ENCODE results near the gene PRELID2. TPM values are rescaled to one million over a fixed set of nuclear protein-coding genes. Genes with fewer than 3 reads are reported as not detected.

Gene PRELID2
- total RNA-seq, 2 donors from 2014 or later, result 6.7 to 14.3 TPM

DNA sequence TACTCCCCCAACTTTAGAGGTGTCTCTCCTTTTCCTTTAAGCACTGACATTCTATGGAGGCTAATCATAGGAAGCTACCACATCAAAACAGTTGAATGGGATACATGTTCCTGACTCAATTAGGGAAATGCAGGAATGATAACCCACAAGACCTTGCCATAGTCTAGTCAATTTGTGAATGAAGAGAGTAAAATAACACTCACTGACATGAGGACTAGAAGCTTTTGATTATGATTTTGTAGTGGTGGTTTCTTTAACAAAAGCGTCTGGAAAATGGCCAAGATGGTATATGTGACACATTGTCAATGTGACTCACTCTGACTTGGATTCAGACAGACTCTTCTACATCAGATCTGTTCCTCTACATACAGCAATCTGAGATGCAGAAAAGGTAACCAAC lies 13.7 kb upstream of the PRELID2 start:
- Histone ChIP-seq H3K27ac (ENCODE audit: low read depth, low read length) (no peak overlapping the region), H3K36me3 (ENCODE audit: control insufficient read depth, insufficient read depth, low read length) (no peaks in the 10 kb centered on the region), H3K4me1 (ENCODE audit: control insufficient read depth, insufficient read depth, low read length) (peaks cover 7% of the 10 kb centered on the region), H3K4me3 (ENCODE audit: low read length) (no peak overlapping the region), H3K27me3 (ENCODE audit: control insufficient read depth, insufficient read depth, low read length, poor library complexity, severe bottlenecking) (peaks cover 52% of the 10 kb centered on the region), H3K9ac (ENCODE audit: extremely low read depth, low read length, poor library complexity, severe bottlenecking) (no peak overlapping the region), H3K9me3 (ENCODE audit: control insufficient read depth, low read length) (no peaks in the 10 kb centered on the region)
- Mint-ChIP-seq H3K36me3 (ENCODE audit: low read depth) (no peaks in the 10 kb centered on the region), H3K27me3 (ENCODE audit: insufficient read depth) (peaks cover 59% of the 10 kb centered on the region), H3K4me1 (peaks cover 7% of the 10 kb centered on the region), H3K27ac (no peak overlapping the region), H3K4me3 (no peak overlapping the region), H3K9me3 (no peaks in the 10 kb centered on the region)
- WGBS, 2 experiments (ENCODE audit: insufficient coverage in 1 of 2, insufficient read length in 1 of 2), result 75% methylated on average over 1 of the region's 1 CpG; no CpG with 5 or more reads in 1 of the 2 experiments
- TF ChIP-seq, protein P1, sequence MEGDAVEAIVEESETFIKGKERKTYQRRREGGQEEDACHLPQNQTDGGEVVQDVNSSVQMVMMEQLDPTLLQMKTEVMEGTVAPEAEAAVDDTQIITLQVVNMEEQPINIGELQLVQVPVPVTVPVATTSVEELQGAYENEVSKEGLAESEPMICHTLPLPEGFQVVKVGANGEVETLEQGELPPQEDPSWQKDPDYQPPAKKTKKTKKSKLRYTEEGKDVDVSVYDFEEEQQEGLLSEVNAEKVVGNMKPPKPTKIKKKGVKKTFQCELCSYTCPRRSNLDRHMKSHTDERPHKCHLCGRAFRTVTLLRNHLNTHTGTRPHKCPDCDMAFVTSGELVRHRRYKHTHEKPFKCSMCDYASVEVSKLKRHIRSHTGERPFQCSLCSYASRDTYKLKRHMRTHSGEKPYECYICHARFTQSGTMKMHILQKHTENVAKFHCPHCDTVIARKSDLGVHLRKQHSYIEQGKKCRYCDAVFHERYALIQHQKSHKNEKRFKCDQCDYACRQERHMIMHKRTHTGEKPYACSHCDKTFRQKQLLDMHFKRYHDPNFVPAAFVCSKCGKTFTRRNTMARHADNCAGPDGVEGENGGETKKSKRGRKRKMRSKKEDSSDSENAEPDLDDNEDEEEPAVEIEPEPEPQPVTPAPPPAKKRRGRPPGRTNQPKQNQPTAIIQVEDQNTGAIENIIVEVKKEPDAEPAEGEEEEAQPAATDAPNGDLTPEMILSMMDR (conservative IDR thresholded peaks at IDR 0.05), result no peak
- no peak for DNase-seq

DNA sequence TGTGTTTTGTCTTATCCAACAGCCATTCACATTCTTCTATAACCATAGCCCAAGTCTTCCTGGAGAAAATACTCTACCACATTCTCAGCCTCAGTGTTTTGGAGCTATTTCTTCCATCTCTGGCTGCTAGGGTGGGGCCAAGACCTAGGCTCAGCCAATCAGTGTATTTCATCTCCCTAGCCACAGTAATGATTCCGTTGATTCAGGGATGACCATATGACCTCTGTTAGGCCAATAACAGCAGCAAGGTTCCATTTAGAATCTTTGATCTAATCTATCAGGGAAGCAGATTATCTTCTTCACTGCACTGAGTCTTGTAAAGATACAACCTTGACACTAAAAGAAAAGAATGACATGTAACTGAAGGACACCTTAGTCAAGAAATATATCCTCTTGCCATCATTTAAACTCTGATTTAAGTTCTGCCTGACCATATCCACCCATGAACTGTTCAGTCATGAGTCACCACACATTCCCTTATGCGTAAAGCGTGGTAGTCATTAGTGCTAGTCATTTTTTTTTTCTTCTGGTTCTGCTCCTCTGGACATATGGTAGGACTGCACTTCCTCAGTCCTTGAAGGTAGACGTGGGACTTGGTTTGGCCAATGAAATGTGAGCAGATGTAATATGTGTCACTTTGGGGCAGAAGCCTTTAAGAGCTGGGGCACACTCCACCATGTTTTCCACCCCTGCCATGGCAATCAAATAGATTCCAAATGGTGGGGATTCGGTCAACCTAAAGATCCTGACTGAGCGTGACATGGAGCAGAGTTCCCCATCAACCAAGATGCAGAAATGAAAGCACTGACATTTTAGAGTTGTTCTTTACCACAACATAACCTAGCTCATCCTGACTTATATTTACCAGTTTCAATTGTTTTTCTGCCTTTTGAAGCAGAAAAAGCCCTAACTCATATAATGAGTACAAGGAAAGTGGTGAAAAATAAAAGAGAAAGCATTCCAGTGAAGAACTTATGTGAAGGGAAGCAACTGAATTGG lies 12.7 kb upstream of the PRELID2 start:
- no peaks in the 10 kb centered on the region for H3K9me3 ChIP-seq (ENCODE audit: control insufficient read depth, low read length)
- H3K36me3 ChIP-seq (ENCODE audit: control insufficient read depth, insufficient read depth, low read length), result no peaks in the 10 kb centered on the region
- H3K27ac ChIP-seq (ENCODE audit: low read depth, low read length), result no peak overlapping the region
- Mint-ChIP-seq H3K27me3 (ENCODE audit: insufficient read depth) (peaks cover 68% of the 10 kb centered on the region), H3K27ac (no peak overlapping the region), H3K4me1 (peaks cover 7% of the 10 kb centered on the region), H3K9me3 (no peaks in the 10 kb centered on the region), H3K4me3 (no peak overlapping the region), H3K36me3 (ENCODE audit: low read depth) (no peaks in the 10 kb centered on the region)
- no peak overlapping the region for H3K9ac ChIP-seq (ENCODE audit: extremely low read depth, low read length, poor library complexity, severe bottlenecking)
- TF ChIP-seq, protein P1 (conservative IDR thresholded peaks at IDR 0.05), result no peak
- no peak overlapping the region for H3K4me3 ChIP-seq (ENCODE audit: low read length)
- H3K27me3 ChIP-seq (ENCODE audit: control insufficient read depth, insufficient read depth, low read length, poor library complexity, severe bottlenecking), result peaks cover 62% of the 10 kb centered on the region
- WGBS, 2 experiments (ENCODE audit: insufficient coverage in 1 of 2, insufficient read length in 1 of 2), result 89 to 96% methylated on average over 6 of the region's 6 CpGs
- peaks cover 7% of the 10 kb centered on the region for H3K4me1 ChIP-seq (ENCODE audit: control insufficient read depth, insufficient read depth, low read length)
- no peak for DNase-seq

DNA sequence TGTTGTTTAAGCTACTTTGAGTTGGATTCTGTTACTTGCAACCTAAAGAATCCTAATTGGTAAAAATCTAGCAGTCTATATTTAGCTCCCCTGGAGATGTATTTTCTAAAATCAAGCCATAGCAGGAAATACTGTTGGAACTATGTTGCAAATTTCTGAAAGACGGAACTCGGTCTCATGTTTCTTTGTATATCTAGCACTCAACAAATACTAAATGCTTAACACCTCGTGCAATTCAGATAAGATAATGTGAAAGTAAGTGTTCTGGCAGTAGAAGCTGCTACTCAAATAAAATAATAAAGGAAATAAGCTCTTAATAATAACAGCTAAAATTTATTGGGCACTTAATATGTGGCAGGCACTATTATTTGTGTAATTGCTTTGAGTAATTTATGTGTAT lies 10.9 kb upstream of the PRELID2 start:
- no peak overlapping the region for H3K27ac ChIP-seq (ENCODE audit: low read depth, low read length)
- peaks cover 4% of the 10 kb centered on the region for H3K4me1 Mint-ChIP-seq
- no peaks in the 10 kb centered on the region for H3K4me1 ChIP-seq (ENCODE audit: control insufficient read depth, insufficient read depth, low read length)
- no peak overlapping the region for H3K27ac Mint-ChIP-seq
- H3K36me3 Mint-ChIP-seq (ENCODE audit: low read depth), result no peaks in the 10 kb centered on the region
- H3K36me3 ChIP-seq (ENCODE audit: control insufficient read depth, insufficient read depth, low read length), result no peaks in the 10 kb centered on the region
- no peaks in the 10 kb centered on the region for H3K9me3 ChIP-seq (ENCODE audit: control insufficient read depth, low read length)
- no peak overlapping the region for H3K9ac ChIP-seq (ENCODE audit: extremely low read depth, low read length, poor library complexity, severe bottlenecking)
- TF ChIP-seq, protein P1 (conservative IDR thresholded peaks at IDR 0.05), result no peak
- H3K9me3 Mint-ChIP-seq, result no peaks in the 10 kb centered on the region
- H3K27me3 Mint-ChIP-seq (ENCODE audit: insufficient read depth), result peaks cover 82% of the 10 kb centered on the region
- no peak for DNase-seq
- no peak overlapping the region for H3K4me3 ChIP-seq (ENCODE audit: low read length)
- 91% methylated on average over 2 of the region's 3 CpGs; no CpG with 5 or more reads in 1 of the 2 experiments for WGBS, 2 experiments (ENCODE audit: insufficient coverage in 1 of 2, insufficient read length in 1 of 2)
- peaks cover 78% of the 10 kb centered on the region for H3K27me3 ChIP-seq (ENCODE audit: control insufficient read depth, insufficient read depth, low read length, poor library complexity, severe bottlenecking)
- no peak overlapping the region for H3K4me3 Mint-ChIP-seq

Data from endodermal cell (in vitro differentiated cells).